Measurements from ENCODE around the gene ALG12.

ALG12 gene

DNA sequence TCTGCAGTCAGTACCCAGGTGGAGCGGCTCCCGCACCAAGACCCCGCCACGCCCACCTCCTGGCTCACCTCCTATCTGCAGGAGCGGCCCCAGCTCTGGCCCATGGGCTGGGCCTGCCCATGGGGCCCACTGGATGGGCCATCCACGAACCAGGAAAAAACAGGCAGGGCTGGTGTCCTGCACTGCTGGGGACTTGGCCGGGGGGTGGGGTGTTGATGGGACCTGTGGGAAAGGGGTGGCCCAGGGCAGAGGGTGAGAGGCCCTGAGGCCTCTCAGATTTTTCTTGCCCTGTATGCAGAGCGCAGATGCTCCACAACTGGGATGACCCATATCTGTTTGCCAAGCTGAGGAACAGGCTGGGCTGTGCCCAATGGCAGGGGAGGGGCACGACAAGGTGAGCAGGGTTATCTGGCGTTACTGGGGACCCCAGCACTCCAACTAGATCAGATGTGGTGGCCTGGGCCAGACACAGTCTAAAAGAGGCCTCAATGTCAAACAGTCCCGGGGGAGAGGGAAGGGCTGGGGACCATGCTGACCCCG lies 39.7 kb upstream of the ALG12 start:
- no peak overlapping the region for H3K27ac ChIP-seq (ENCODE audit: low read depth, low read length, poor library complexity, severe bottlenecking)
- H3K4me2 ChIP-seq (ENCODE audit: low read length): no peak overlapping the region
- H3K9ac ChIP-seq (ENCODE audit: low read length): no peak overlapping the region
- TF ChIP-seq, protein P1, sequence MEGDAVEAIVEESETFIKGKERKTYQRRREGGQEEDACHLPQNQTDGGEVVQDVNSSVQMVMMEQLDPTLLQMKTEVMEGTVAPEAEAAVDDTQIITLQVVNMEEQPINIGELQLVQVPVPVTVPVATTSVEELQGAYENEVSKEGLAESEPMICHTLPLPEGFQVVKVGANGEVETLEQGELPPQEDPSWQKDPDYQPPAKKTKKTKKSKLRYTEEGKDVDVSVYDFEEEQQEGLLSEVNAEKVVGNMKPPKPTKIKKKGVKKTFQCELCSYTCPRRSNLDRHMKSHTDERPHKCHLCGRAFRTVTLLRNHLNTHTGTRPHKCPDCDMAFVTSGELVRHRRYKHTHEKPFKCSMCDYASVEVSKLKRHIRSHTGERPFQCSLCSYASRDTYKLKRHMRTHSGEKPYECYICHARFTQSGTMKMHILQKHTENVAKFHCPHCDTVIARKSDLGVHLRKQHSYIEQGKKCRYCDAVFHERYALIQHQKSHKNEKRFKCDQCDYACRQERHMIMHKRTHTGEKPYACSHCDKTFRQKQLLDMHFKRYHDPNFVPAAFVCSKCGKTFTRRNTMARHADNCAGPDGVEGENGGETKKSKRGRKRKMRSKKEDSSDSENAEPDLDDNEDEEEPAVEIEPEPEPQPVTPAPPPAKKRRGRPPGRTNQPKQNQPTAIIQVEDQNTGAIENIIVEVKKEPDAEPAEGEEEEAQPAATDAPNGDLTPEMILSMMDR (IDR thresholded peaks at IDR 0.05; ENCODE audit: low read length): no peak
- no peak for TF ChIP-seq EZH2 (IDR thresholded peaks at IDR 0.05; ENCODE audit: borderline replicate concordance, low read length)
- no peaks in the 10 kb centered on the region for H3F3A ChIP-seq (ENCODE audit: insufficient read depth, low read length)
- peaks cover 13% of the 10 kb centered on the region for H3K36me3 ChIP-seq (ENCODE audit: insufficient read depth, low read length)
- H4K20me1 ChIP-seq (ENCODE audit: insufficient read depth, low read length): no peaks in the 10 kb centered on the region
- no peak overlapping the region for H3K4me3 ChIP-seq (ENCODE audit: low read depth, low read length, poor library complexity, severe bottlenecking)
- H3K9me2 ChIP-seq (ENCODE audit: low read depth, low read length): no peaks in the 10 kb centered on the region
- no peaks in the 10 kb centered on the region for H3K79me2 ChIP-seq (ENCODE audit: insufficient read depth, low read length)
- H2AFZ ChIP-seq (ENCODE audit: low read length): no peak overlapping the region
- H3K27me3 ChIP-seq (ENCODE audit: insufficient read depth, low read length): no peaks in the 10 kb centered on the region
- no peaks in the 10 kb centered on the region for H3K9me3 ChIP-seq (ENCODE audit: low read length)
- H3K4me1 ChIP-seq (ENCODE audit: insufficient read depth, low read length, severe bottlenecking): peaks cover 16% of the 10 kb centered on the region

DNA sequence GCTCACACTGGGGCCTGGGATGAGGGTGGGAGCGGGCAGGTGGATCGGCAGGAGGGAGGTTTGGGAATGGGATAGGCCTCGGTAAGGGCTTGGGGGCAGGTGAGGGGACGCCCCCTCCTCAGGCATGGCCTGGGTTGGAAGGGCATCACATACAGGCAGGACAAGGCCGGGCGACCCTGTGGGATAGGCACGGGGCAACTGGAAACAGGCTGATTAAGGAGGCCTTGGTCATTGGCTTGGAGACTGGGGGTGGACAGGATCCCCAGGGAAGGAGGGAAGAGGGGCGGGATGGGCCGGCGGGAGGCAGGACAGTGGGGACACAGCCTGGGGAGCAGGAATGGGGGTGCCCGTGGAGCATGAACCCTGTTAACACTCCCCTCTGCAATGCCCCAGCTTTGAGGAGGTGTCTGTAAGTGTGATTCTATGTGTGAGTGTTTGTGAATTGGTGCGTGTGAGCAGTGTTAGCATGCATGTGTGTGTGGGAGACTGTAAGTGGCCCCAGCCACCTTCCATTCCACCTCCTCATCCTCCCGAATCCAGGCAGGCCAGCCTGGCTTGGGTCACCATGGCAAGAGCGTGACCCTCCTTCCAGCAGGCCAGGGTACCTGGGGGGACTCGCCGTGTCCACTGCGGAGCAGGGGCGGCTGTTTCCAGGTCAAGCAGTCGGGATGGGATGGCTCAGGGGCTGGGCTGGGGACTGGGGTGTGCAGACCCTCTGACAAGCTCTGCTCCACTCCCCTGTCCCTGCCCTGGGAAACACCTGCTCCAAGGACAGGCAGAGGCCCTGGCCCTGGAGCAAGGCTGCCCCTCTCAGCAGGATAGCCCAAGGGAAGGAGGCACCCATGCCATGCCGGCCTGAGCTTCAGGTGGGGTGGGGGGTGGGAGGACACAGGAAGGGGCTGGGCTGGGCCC lies 38.9 kb upstream of the ALG12 start:
- Histone ChIP-seq H3K27me3 (ENCODE audit: insufficient read depth, low read length) (0 out of 2 replicates have a peak, but pooled peaks cover 5% of the 10 kb centered on the region), H3K9me3 (ENCODE audit: low read length) (no peaks in the 10 kb centered on the region), H3K9me2 (ENCODE audit: low read depth, low read length) (no peaks in the 10 kb centered on the region), H3K4me2 (ENCODE audit: low read length) (no peak overlapping the region), H3K36me3 (ENCODE audit: insufficient read depth, low read length) (peaks cover 7% of the 10 kb centered on the region), H4K20me1 (ENCODE audit: insufficient read depth, low read length) (no peaks in the 10 kb centered on the region), H3K4me3 (ENCODE audit: low read depth, low read length, poor library complexity, severe bottlenecking) (no peak overlapping the region), H3K27ac (ENCODE audit: low read depth, low read length, poor library complexity, severe bottlenecking) (no peak overlapping the region), H3F3A (ENCODE audit: insufficient read depth, low read length) (no peaks in the 10 kb centered on the region), H3K9ac (ENCODE audit: low read length) (no peak overlapping the region), H3K4me1 (ENCODE audit: insufficient read depth, low read length, severe bottlenecking) (peaks cover 9% of the 10 kb centered on the region), H2AFZ (ENCODE audit: low read length) (no peak overlapping the region), H3K79me2 (ENCODE audit: insufficient read depth, low read length) (no peaks in the 10 kb centered on the region)
- TF ChIP-seq EZH2 (IDR thresholded peaks at IDR 0.05; ENCODE audit: borderline replicate concordance, low read length): no peak
- TF ChIP-seq, protein P1 (IDR thresholded peaks at IDR 0.05; ENCODE audit: low read length): no peak

DNA sequence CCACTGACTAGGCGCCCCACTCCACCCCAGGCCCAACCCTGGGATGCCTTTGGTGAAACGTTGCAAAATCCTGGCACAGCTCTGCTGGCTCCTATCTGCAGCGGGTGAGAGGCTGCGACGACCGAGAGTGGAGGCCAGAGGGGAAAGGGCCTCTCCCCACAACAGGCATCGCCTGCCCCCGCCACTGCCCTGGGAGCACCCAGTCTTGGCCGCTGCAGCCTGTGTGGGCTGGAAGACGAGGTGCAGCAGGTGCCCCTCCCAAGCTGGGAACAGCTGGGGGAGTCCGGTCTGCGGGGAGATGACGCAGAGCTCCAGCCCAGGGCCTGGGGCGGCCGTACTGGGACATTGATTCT lies 38.2 kb upstream of the ALG12 start:
- Histone ChIP-seq H3K9me2 (ENCODE audit: low read depth, low read length) (no peaks in the 10 kb centered on the region), H3K27ac (ENCODE audit: low read depth, low read length, poor library complexity, severe bottlenecking) (no peak overlapping the region), H3K79me2 (ENCODE audit: insufficient read depth, low read length) (no peaks in the 10 kb centered on the region), H3K4me3 (ENCODE audit: low read depth, low read length, poor library complexity, severe bottlenecking) (no peak overlapping the region), H3K9ac (ENCODE audit: low read length) (no peak overlapping the region), H3K4me2 (ENCODE audit: low read length) (no peak overlapping the region), H2AFZ (ENCODE audit: low read length) (no peak overlapping the region), H3F3A (ENCODE audit: insufficient read depth, low read length) (no peaks in the 10 kb centered on the region), H4K20me1 (ENCODE audit: insufficient read depth, low read length) (no peaks in the 10 kb centered on the region), H3K36me3 (ENCODE audit: insufficient read depth, low read length) (peaks cover under 1% of the 10 kb centered on the region; the same call in 1 of the 2 replicates), H3K4me1 (ENCODE audit: insufficient read depth, low read length, severe bottlenecking) (peaks cover 9% of the 10 kb centered on the region), H3K9me3 (ENCODE audit: low read length) (no peaks in the 10 kb centered on the region), H3K27me3 (ENCODE audit: insufficient read depth, low read length) (0 out of 2 replicates have a peak, but pooled peaks cover 6% of the 10 kb centered on the region)
- TF ChIP-seq, protein P1 (IDR thresholded peaks at IDR 0.05; ENCODE audit: low read length): no peak
- TF ChIP-seq EZH2 (IDR thresholded peaks at IDR 0.05; ENCODE audit: borderline replicate concordance, low read length): no peak
